Hepatocyte (in vitro differentiated cells): ENCODE data around the gene MORC2.

Source experiments
- CTCF ChIP-seq: fragments of 200-600 bp; sonication (generic); IDR thresholded peaks from 2 replicates; pipeline ENCODE4 v1.5.1; 2016; ENCODE audit warnings: antibody characterized with exemption, mild to moderate bottlenecking; ENCODE audit not compliant: poor library complexity
- EZH2 ChIP-seq: fragments of 200-600 bp; sonication (generic); IDR thresholded peaks from 2 replicates; pipeline ENCODE4 v1.6.1; 2016; ENCODE audit warnings: antibody characterized with exemption, mild to moderate bottlenecking, borderline replicate concordance

- TF ChIP-seq CTCF, result no peak
- no peak for TF ChIP-seq EZH2
Observed at GRCh38 chr22:30990690-30991089, 22.1 kb upstream of the MORC2 start.
